Duodenal mucosa (tissue), 2 donors: ENCODE data around the gene NPC1L1.

Experiments
- H3K27ac ChIP-seq: one replicate; pipeline ENCODE4 v1.7.0; 2013; ENCODE audit warnings: low read depth, low read length
- H3K27me3 ChIP-seq, 2 donors: one replicate each; pipeline ENCODE4 v1.7.0; 2013; ENCODE audit warnings: low read length in 2 of 2, control low read depth in 1 of 2; ENCODE audit not compliant: insufficient read depth in 2 of 2, control insufficient read depth in 1 of 2
- H3K36me3 ChIP-seq, 2 donors: one replicate each; pipeline ENCODE4 v1.7.0; 2013; ENCODE audit warnings: low read length in 2 of 2, control low read depth in 1 of 2; ENCODE audit not compliant: insufficient read depth in 2 of 2, control insufficient read depth in 1 of 2
- H3K4me1 ChIP-seq, 2 donors: one replicate each; pipeline ENCODE4 v1.7.0; 2013; ENCODE audit warnings: low read length in 2 of 2, control low read depth in 1 of 2; ENCODE audit not compliant: insufficient read depth in 2 of 2, control insufficient read depth in 1 of 2
- H3K4me3 ChIP-seq, 2 donors: one replicate each; pipeline ENCODE4 v1.7.0; 2013; ENCODE audit warnings: low read length in 2 of 2, low read depth in 1 of 2
- H3K9ac ChIP-seq, 2 donors: one replicate each; pipeline ENCODE4 v1.7.0; 2013; ENCODE audit warnings: low read length in 2 of 2, low read depth in 1 of 2
- H3K9me3 ChIP-seq, 2 donors: one replicate each; pipeline ENCODE4 v1.7.0; 2013; ENCODE audit warnings: low read length in 2 of 2, control low read depth in 1 of 2; ENCODE audit not compliant: control insufficient read depth in 1 of 2

Gene NPC1L1

DNA sequence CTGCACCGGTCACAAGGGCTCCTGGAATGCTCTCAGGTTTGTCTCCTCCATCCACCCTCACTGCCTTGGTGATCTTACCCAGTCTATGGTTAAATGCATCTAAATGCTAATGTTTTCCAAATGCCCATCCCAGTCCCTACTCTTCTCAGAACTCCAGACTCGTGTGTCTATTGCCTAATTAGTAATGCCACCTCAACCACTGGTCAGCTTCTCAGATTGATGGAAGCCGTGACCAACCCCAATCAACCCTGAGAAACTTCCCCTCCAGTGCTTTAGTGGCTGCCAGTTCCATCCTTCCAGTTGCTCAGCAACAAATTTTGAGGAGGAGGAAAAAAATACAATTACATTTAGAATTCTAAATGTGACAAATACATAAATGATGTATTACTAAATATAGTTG, 69.3 kb downstream of the NPC1L1 start:
- H3K36me3 ChIP-seq, result peaks cover 22 to 63% of the 10 kb centered on the region in 2 donors
- no peaks in the 10 kb centered on the region for H3K9me3 ChIP-seq
- no peak overlapping the region for H3K9ac ChIP-seq
- peaks cover 5 to 8% of the 10 kb centered on the region in 2 donors for H3K4me1 ChIP-seq
- no peaks in the 10 kb centered on the region for H3K27me3 ChIP-seq
- no peak overlapping the region for H3K27ac ChIP-seq
- H3K4me3 ChIP-seq, result no peak overlapping the region

DNA sequence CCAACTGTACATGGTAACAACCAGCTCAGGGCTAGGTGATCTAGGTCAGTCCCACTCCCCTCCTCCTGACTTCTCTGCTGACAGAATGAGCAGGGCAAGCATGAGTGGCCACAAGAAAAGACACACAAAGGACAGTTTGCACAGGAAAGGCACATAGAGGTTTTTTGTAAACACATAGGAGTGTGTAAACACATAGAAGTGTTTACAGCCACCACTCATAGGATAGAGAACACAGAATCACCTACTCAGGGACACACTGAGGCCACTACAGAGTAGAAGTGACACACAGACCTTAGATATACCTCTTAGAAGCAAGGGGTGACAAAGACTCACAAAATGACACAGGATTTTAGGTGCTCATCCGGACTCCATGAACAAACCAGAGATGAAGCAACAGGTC, 69.7 kb downstream of the NPC1L1 start:
- H3K4me1 ChIP-seq, result peaks cover 5 to 8% of the 10 kb centered on the region in 2 donors
- no peaks in the 10 kb centered on the region for H3K9me3 ChIP-seq
- H3K9ac ChIP-seq, result no peak overlapping the region
- no peak overlapping the region for H3K4me3 ChIP-seq
- no peaks in the 10 kb centered on the region for H3K27me3 ChIP-seq
- peaks cover 21 to 64% of the 10 kb centered on the region in 2 donors for H3K36me3 ChIP-seq
- no peak overlapping the region for H3K27ac ChIP-seq

DNA sequence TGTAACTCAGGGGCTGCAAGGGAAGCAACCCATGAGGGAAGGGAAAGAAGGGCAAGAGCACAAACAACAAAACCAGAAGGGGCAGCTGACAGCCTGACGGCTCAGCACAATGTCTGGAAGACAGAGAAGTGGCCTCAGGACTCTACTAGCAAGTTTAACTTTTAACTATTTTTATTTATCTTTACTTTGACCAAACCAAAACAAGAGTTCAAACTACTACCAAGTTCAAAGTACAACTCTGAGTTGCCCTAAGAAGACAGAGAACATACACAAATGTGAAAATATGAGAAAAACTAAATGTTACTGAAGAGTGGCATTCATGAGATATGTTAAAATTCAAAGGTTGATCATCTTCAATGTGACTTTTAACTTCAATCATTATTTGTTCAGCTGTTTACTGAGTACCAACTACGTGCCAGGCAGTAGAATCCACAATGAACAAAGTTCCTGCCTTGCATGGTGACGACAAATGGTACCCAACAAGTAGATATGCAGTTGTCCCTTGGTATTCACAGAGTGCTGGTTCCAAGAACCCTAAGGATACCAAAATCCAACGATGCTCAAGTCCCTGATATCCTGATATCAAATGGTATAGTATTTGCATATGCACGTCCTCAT, 70.4 kb downstream of the NPC1L1 start:
- Histone ChIP-seq H3K4me3 (no peak overlapping the region), H3K27ac (no peak overlapping the region), H3K9me3 (no peaks in the 10 kb centered on the region), H3K36me3 (peaks cover 17 to 64% of the 10 kb centered on the region in 2 donors), H3K27me3 (no peaks in the 10 kb centered on the region), H3K9ac (no peak overlapping the region), H3K4me1 (peaks cover 5 to 8% of the 10 kb centered on the region in 2 donors)

DNA sequence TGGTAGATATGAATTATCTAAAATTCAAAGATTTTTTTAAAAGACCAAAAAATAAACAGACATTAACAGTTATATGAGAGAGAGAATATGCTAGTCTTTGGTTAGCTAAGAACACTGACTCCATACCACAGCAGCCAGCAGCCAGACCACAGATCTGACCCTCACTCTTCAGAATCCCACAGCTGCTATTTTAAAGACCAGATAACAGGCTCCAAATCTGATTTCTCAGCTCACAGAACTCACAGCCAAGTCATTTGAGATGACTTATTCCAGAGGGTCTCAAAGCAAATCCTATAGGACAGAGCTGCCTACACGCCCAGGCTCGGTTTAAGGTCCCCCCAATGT, 71.0 kb downstream of the NPC1L1 start:
- no peak overlapping the region for H3K4me3 ChIP-seq
- H3K9ac ChIP-seq, result no peak overlapping the region
- peaks cover 17 to 65% of the 10 kb centered on the region in 2 donors for H3K36me3 ChIP-seq
- no peaks in the 10 kb centered on the region for H3K27me3 ChIP-seq
- peaks cover 5 to 8% of the 10 kb centered on the region in 2 donors for H3K4me1 ChIP-seq
- no peaks in the 10 kb centered on the region for H3K9me3 ChIP-seq
- H3K27ac ChIP-seq, result no peak overlapping the region

DNA sequence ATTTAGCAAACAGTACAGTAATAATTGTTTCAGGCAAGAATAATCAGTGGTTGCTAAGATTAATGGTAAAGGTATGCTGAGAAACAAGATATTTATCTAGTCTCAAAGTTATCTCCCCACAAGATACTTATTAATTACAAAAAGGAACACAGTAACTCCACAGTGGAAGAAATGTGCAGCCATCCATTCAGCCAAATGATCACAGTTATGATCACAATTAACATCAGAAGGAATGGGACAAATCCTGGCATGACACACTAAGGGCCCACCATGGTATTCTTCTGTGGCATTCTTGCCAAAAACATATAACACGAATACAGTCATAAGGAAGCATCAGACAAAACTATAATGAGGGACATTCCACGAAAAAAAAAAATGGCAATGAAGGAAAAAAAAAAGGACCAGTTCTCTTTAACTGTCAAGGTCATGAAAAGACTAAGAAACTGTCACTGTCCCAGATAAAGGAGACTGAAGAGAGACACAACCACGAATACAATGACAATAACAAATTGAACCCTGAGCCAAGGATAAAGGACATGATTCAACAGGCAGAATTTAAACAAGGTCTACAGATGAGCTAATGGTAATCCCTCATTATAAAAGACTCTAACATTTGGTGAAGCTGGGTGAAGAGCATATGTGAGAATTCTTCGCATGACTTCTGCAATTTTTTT, 71.5 kb downstream of the NPC1L1 start:
- Histone ChIP-seq H3K27me3 (no peaks in the 10 kb centered on the region), H3K9me3 (no peaks in the 10 kb centered on the region), H3K9ac (no peak overlapping the region), H3K4me3 (no peak overlapping the region), H3K4me1 (peaks cover 5 to 8% of the 10 kb centered on the region in 2 donors), H3K36me3 (peaks cover 17 to 67% of the 10 kb centered on the region in 2 donors), H3K27ac (no peak overlapping the region)

DNA sequence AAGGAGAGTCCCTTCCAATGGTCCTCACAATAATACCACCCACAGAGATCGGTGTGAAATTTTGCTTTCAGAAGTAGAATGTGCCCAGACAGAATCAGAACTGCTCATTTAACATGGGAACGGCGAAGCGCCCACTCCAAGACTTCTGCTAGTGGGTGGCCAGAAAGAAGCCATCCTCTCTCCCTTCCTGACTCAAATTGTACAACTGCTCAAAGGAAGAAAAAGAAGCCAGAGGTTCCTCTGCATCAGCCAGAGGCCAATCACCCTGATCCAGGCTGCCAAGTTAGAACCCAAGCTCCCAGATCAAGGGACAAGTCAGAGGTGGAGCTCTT, 73.9 kb downstream of the NPC1L1 start:
- no peak overlapping the region for H3K4me3 ChIP-seq
- no peaks in the 10 kb centered on the region for H3K9me3 ChIP-seq
- no peaks in the 10 kb centered on the region for H3K27me3 ChIP-seq
- peaks cover 4 to 5% of the 10 kb centered on the region in 2 donors for H3K4me1 ChIP-seq
- no peak overlapping the region for H3K27ac ChIP-seq
- no peak overlapping the region for H3K9ac ChIP-seq
- peaks cover 19 to 63% of the 10 kb centered on the region in 2 donors for H3K36me3 ChIP-seq

DNA sequence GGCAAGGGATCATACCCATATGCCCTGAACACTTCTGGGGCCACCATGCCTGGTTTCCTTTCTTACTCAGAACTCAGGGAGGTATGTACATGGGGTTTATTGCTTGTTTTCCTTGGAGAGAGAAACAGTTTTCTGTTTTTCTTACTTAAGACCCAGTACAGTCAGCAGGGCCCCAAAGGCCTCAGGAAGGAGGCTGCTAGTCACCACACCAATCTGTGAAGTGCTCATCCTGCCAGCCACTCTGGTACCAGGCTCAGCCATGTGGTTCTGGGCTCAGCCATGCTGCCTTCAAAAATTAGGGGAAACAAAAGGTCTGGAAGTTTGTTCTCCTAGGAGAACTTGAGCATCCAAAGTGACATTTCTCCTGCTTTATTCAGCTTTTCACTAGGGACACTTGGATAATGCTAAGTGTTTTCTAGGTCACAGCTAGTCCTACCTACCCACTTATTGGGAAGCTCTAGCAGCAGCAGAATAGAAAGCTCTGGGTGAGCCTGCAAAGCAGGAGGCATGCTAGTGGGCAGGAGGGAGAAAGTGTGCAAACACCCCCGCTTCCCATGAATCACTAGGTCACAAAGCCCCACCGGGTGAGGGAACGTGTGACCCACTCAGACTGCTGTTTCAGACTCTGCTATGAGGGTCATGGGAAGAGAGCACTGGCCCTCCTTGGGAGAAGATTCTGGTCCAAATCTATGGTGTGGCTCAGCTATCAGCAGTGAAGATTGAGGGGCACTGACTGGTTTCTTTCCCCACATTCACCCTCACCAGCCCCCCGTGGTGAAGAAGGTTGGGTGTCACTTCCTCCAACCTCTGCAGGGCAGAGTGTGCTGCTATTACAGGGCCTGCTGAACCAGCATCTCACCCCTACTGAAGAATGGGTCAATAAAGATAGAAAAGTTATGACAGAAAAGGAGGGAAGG, 74.6 kb downstream of the NPC1L1 start:
- Histone ChIP-seq H3K36me3 (peaks cover 17 to 62% of the 10 kb centered on the region in 2 donors), H3K4me1 (peaks cover 4 to 6% of the 10 kb centered on the region in 2 donors), H3K4me3 (no peak overlapping the region), H3K27me3 (no peaks in the 10 kb centered on the region), H3K9me3 (no peaks in the 10 kb centered on the region), H3K27ac (no peak overlapping the region), H3K9ac (no peak overlapping the region)

DNA sequence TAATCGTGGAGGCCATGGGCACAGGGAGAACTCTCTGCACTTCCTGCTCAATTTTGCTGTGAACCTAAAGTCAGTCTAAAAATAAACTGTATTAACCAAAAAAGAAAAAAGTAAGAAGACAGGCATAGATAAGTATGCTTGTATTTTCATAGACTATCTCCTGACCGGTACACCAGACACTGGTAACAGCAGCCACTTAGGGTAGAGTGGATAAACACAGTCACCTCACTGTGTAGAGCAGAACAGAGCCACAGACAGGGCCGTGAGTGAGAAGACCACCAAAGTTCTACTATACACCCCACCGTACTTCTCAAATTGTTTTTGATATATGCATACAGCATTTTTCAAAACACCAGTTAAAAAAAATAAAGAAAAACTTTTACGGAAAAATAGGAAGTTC, 75.6 kb downstream of the NPC1L1 start:
- Histone ChIP-seq H3K4me3 (no peak overlapping the region), H3K36me3 (peaks cover 17 to 60% of the 10 kb centered on the region in 2 donors), H3K27ac (no peak overlapping the region), H3K9ac (no peak overlapping the region), H3K27me3 (no peaks in the 10 kb centered on the region), H3K9me3 (no peaks in the 10 kb centered on the region), H3K4me1 (peaks cover 9% of the 10 kb centered on the region in 2 donors)

DNA sequence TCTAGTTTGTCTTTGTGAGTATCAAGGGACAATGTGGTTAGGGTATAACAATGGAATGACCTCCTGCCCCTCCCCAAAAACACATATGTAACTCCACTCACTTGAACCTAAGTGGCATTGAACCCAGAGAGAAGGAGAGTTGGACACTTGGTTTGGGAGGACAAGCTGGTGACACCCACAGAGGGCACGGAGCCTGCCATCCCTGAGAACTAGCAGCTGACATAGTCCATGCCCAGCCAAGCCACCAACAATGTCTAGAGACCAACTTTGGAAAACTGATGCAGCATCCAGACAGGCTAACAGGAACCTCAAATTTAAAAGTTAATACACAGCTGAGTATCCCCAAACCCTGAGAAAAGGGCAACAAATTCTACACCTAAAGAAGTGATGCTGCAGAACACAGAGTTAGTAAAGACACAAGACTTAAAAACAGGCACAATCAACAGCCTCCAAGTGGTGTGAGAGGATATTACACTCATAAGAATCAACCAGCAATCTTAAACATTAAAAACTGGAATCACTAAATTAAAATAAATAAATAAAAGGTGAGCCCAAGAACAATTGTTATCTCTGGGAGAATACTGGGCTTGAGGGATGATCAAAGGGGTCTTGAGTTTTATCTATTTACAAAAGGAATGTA, 77.8 kb downstream of the NPC1L1 start:
- H3K36me3 ChIP-seq, result peaks cover 13 to 56% of the 10 kb centered on the region in 2 donors

More for the DNA sequence above, 77.8 kb downstream of the NPC1L1 start:
- Histone ChIP-seq H3K27ac (no peak overlapping the region), H3K9me3 (no peaks in the 10 kb centered on the region), H3K4me3 (no peak overlapping the region), H3K9ac (no peak overlapping the region), H3K4me1 (peaks cover 5 to 9% of the 10 kb centered on the region in 2 donors), H3K27me3 (no peaks in the 10 kb centered on the region)
